WERI-Rb-1 (cell line): Measurements from ENCODE around the gene CHL1.

Experiments used
- DNase-seq: peaks from one replicate; pipeline ENCODE4 v3.0.0-alpha.2; 2020
- H3K27ac ChIP-seq: fragments of 250-450 bp; sonication (Bioruptor Pico); 2 replicates; pipeline ENCODE4 v1.5.1; 2020; ENCODE audit warnings: mild to moderate bottlenecking, moderate library complexity
- H3K27me3 ChIP-seq: fragments of 250-450 bp; sonication (Bioruptor Pico); 2 replicates; pipeline ENCODE4 v1.5.1; 2021; ENCODE audit warnings: mild to moderate bottlenecking, low read depth, moderate library complexity; ENCODE audit not compliant: insufficient read depth, severe bottlenecking
- H3K36me3 ChIP-seq: fragments of 250-450 bp; sonication (Bioruptor Pico); 2 replicates; pipeline ENCODE4 v1.5.1; 2020; ENCODE audit warnings: mild to moderate bottlenecking, moderate library complexity
- H3K4me3 ChIP-seq: 2 replicates; pipeline ENCODE4 v1.5.1; 2011; ENCODE audit warnings: low read depth, mild to moderate bottlenecking, control low read depth, low read length
- H3K9me3 ChIP-seq: fragments of 250-450 bp; sonication (Bioruptor Pico); 2 replicates; pipeline ENCODE4 v1.5.1; 2021; ENCODE audit warnings: mild to moderate bottlenecking, moderate library complexity; ENCODE audit not compliant: severe bottlenecking
- CTCF ChIP-seq: IDR thresholded peaks from 2 replicates; pipeline ENCODE4 v1.5.1; 2011; ENCODE audit warnings: low read depth, mild to moderate bottlenecking, control low read depth, inconsistent platforms, low read length

CHL1 gene

GRCh38 chr3:312911-313310, 116.3 kb downstream of the CHL1 start:
- Histone ChIP-seq H3K27me3 (no peaks in the 10 kb centered on the region), H3K36me3 (no peaks in the 10 kb centered on the region), H3K9me3 (no peaks in the 10 kb centered on the region), H3K4me3 (no peak overlapping the region), H3K27ac (no peak overlapping the region)
- no peak for TF ChIP-seq CTCF
- no peak for DNase-seq

- DNase-seq, result no peak
Measured at GRCh38 chr3:317012-317411, 120.4 kb downstream of the CHL1 start.

DNA sequence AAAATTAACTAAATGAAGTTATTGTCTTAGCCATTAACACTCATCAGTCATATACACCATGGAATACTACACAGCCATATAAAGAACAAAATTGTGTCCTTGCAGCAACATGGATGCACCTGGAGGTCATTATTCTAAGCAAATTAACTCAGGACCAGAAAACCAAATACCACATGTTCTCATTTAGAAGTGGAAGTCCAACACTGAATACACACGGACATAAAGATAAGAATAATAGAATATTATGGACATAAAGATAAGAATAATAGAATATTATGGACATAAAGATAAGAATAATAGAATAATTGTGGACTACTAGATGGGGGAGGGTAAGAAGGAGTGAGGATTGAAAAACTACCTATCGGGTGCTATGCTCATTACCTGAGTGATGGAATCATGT, 122.3 kb downstream of the CHL1 start:
- H3K36me3 ChIP-seq, result no peaks in the 10 kb centered on the region
- no peak for TF ChIP-seq CTCF
- H3K9me3 ChIP-seq, result no peaks in the 10 kb centered on the region
- no peak overlapping the region for H3K27ac ChIP-seq
- no peak for DNase-seq
- no peak overlapping the region for H3K4me3 ChIP-seq
- no peaks in the 10 kb centered on the region for H3K27me3 ChIP-seq

More at GRCh38 chr3:317012-317411, 120.4 kb downstream of the CHL1 start:
- no peaks in the 10 kb centered on the region for H3K9me3 ChIP-seq
- H3K27ac ChIP-seq, result no peak overlapping the region
- H3K36me3 ChIP-seq, result no peaks in the 10 kb centered on the region
- H3K27me3 ChIP-seq, result no peaks in the 10 kb centered on the region
- no peak overlapping the region for H3K4me3 ChIP-seq
- no peak for TF ChIP-seq CTCF

- no peak for TF ChIP-seq CTCF
- no peak overlapping the region for H3K27ac ChIP-seq
- no peak overlapping the region for H3K4me3 ChIP-seq
- H3K27me3 ChIP-seq, result no peaks in the 10 kb centered on the region
- DNase-seq, result no peak
- no peaks in the 10 kb centered on the region for H3K9me3 ChIP-seq
- no peaks in the 10 kb centered on the region for H3K36me3 ChIP-seq
Measured at GRCh38 chr3:324423-324822, 127.9 kb downstream of the CHL1 start.

DNA sequence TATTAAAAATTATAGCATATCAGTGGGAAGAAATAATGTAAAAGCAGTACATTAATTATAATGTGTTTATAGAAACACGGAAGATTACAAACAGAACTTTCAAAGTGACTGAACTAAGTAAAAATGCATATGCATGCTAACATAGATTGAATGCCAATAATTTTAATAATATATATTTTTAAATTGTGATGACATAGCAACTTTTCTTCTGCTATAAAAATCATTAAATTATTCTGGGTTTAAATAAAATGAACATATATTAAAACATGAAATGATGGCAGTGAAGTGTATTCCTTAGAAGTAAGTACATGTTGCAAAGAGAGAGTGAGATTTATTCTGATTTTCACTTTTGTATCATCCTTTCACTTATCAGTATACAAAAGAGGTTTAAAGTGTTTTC, 128.9 kb downstream of the CHL1 start:
- no peaks in the 10 kb centered on the region for H3K36me3 ChIP-seq
- DNase-seq, result no peak
- H3K27me3 ChIP-seq, result no peaks in the 10 kb centered on the region
- no peaks in the 10 kb centered on the region for H3K9me3 ChIP-seq
- no peak for TF ChIP-seq CTCF
- no peak overlapping the region for H3K4me3 ChIP-seq
- no peak overlapping the region for H3K27ac ChIP-seq

GRCh38 chr3:330494-331115, 134.0 kb downstream of the CHL1 start:
- no peaks in the 10 kb centered on the region for H3K36me3 ChIP-seq
- TF ChIP-seq CTCF, result no peak
- H3K9me3 ChIP-seq, result no peaks in the 10 kb centered on the region
- no peak for DNase-seq
- H3K27me3 ChIP-seq, result no peaks in the 10 kb centered on the region
- H3K27ac ChIP-seq, result no peak overlapping the region
- H3K4me3 ChIP-seq, result no peak overlapping the region
